Endothelial cell (in vitro differentiated cells): Measurements from ENCODE around the gene DAGLA. TPM values are rescaled to one million over a fixed set of nuclear protein-coding genes. Genes with fewer than 3 reads are reported as not detected.

Experiments
- DNase-seq: peaks from one replicate; pipeline ENCODE4 v3.0.0; 2021; ENCODE audit warnings: low spot score
- H3K27ac Mint-ChIP-seq: one replicate; pipeline ENCODE4 v1.8.0; 2021; ENCODE audit warnings: mixed read lengths, inconsistent platforms; ENCODE audit not compliant: unreplicated experiment
- H3K27me3 Mint-ChIP-seq: one replicate; pipeline ENCODE4 v1.8.0; 2021; ENCODE audit warnings: mild to moderate bottlenecking, moderate library complexity, mixed read lengths, inconsistent platforms; ENCODE audit not compliant: unreplicated experiment
- H3K36me3 Mint-ChIP-seq: one replicate; pipeline ENCODE4 v1.8.0; 2021; ENCODE audit warnings: mild to moderate bottlenecking, low read depth, mixed read lengths, inconsistent platforms; ENCODE audit not compliant: unreplicated experiment
- H3K4me1 Mint-ChIP-seq: one replicate; pipeline ENCODE4 v1.8.0; 2021; ENCODE audit warnings: mild to moderate bottlenecking, mixed read lengths, inconsistent platforms; ENCODE audit not compliant: unreplicated experiment
- H3K4me3 Mint-ChIP-seq: one replicate; pipeline ENCODE4 v1.8.0; 2021; ENCODE audit warnings: mild to moderate bottlenecking, mixed read lengths, inconsistent platforms; ENCODE audit not compliant: unreplicated experiment
- H3K9me3 Mint-ChIP-seq: one replicate; pipeline ENCODE4 v1.8.0; 2021; ENCODE audit warnings: mixed read lengths, inconsistent platforms; ENCODE audit not compliant: unreplicated experiment
- total RNA-seq: library from RNA; stranded (reverse); fragmentation: NEBNext Ultra II Directional; extraction: Animal tissue kit (Norgen Biotek cat#: 25700); gene quantifications from one replicate; pipeline ENCODE4 v1.2.1, GENCODE V29; 2021; ENCODE audit not compliant: unreplicated experiment
- TF ChIP-seq, protein P1 (sequence below): fragments of 200-600 bp; sonication (generic); IDR thresholded peaks from one replicate; pipeline ENCODE4 v1.5.0; 2021; ENCODE audit warnings: antibody characterized with exemption; ENCODE audit not compliant: unreplicated experiment

The DAGLA gene
- total RNA-seq, 1 donor from 2014 or later: 3.2 TPM

DNA sequence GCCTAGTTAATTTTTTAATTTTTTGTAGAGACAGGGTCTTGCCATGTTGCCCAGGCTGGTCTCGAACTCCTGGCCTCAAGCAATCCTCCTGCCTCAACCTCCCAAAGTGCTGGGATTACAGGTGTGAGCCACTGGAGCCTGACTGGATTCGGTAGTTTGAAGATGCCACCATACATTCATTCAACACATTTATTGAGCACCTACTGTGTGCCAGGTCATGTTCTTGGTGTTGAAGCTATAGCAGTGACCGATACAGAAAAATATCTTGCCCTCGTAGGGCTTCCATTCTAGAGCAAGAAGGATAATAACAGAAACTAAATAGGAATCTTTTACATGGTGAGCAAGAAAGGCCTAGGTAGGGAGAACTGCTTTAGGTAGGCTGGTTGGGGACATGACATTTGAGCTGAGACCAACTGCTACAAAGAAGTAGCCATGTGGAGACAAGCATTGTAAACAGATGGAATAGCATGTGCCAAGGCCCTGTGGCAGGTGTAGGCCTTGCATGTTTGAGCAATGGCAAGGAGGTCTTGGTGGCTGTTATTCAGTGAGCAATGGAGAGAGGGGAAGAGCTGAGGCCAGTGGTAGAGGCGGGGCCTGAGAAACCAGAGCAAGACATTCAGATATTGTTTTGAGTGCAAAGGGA, 70.6 kb downstream of the DAGLA start:
- peak overlapping the region; percentile 12 for H3K4me3 Mint-ChIP-seq
- DNase-seq: no peak
- TF ChIP-seq, protein P1, sequence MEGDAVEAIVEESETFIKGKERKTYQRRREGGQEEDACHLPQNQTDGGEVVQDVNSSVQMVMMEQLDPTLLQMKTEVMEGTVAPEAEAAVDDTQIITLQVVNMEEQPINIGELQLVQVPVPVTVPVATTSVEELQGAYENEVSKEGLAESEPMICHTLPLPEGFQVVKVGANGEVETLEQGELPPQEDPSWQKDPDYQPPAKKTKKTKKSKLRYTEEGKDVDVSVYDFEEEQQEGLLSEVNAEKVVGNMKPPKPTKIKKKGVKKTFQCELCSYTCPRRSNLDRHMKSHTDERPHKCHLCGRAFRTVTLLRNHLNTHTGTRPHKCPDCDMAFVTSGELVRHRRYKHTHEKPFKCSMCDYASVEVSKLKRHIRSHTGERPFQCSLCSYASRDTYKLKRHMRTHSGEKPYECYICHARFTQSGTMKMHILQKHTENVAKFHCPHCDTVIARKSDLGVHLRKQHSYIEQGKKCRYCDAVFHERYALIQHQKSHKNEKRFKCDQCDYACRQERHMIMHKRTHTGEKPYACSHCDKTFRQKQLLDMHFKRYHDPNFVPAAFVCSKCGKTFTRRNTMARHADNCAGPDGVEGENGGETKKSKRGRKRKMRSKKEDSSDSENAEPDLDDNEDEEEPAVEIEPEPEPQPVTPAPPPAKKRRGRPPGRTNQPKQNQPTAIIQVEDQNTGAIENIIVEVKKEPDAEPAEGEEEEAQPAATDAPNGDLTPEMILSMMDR: no peak
- H3K27me3 Mint-ChIP-seq: peaks cover 24% of the 10 kb centered on the region
- H3K27ac Mint-ChIP-seq: no peak overlapping the region
- H3K4me1 Mint-ChIP-seq: peaks cover 7% of the 10 kb centered on the region
- H3K36me3 Mint-ChIP-seq: no peaks in the 10 kb centered on the region
- no peaks in the 10 kb centered on the region for H3K9me3 Mint-ChIP-seq

DNA sequence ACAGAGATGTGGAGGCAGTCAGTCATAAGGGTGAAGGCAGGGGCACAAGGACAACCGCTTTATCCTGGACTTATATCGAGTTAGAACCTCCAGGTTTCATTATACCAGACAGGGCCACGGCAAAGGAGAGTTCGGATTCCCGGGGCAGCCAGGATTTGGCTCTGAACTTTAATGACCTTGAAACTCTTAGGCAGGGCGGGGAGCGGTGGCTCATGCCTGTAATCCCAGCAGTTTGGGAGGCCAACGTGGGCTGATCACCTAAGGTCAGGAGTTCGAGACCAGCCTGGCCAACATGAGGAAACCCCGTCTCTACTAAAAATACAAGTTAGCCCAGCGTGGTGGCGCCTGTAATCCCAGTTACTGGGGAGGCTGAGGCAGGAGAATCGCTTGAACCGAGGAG, 71.2 kb downstream of the DAGLA start:
- no peak for DNase-seq
- H3K27me3 Mint-ChIP-seq: peaks cover 21% of the 10 kb centered on the region
- H3K36me3 Mint-ChIP-seq: no peaks in the 10 kb centered on the region
- no peaks in the 10 kb centered on the region for H3K9me3 Mint-ChIP-seq
- TF ChIP-seq, protein P1: no peak
- H3K4me3 Mint-ChIP-seq: peak overlapping the region; percentile 12
- no peak overlapping the region for H3K27ac Mint-ChIP-seq
- H3K4me1 Mint-ChIP-seq: peaks cover 13% of the 10 kb centered on the region

DNA sequence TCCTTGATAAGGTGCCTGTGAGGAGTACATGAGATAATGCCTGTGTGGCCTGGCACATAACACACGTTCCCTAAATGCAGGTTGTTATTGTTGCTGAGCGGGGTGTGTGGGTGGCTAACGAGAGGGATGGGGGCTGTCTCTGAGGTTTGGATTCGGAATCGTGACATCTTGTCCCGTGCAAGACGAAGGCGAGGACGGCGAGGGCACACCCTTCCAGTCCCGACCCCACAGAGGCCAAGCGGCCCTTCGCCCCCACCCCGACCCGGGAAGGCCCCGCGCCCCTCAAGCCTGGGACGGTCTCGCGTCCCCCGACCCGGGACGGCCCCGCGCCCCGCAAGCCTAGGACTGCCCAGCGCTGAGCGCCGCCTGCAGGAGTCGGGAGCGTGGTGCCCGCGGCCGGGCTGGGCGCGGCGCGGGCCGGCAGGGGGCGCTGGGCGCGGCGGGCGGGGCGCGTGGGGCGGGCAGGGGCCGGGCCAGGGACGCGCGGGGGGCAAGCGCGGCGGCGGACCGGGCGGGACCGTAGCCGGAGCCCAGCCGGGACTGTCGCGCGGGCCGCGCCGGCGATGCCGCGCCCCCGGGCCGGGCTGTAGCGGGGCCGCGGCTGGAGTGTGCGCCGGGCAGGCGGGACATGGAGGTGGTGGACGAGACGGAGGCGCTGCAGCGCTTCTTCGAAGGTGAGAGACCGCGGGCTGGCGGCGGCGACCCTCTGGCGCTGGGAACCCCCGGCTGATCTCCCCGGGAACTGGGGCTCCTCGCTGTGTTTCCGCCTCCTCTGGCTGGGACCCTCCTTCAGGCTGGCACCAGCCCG, 72.1 kb downstream of the DAGLA start, which contains the start of gene MYRF:
Gene MYRF, plus strand, starts transcription at position 520 of the 808 bp plus-strand sequence. Its CDS starts 109 bp downstream, at position 629.
- Mint-ChIP-seq H3K36me3 (no peaks in the 10 kb centered on the region), H3K27ac (no peak within 1 kb of the TSS), H3K4me1 (peaks cover 16% of the 10 kb centered on the region), H3K27me3 (peaks cover 22% of the 10 kb centered on the region), H3K9me3 (no peaks in the 10 kb centered on the region), H3K4me3 (peak within 1 kb of the TSS; percentile 60)
- peak; percentile 84 for DNase-seq
- TF ChIP-seq, protein P1: peak; percentile 33

DNA sequence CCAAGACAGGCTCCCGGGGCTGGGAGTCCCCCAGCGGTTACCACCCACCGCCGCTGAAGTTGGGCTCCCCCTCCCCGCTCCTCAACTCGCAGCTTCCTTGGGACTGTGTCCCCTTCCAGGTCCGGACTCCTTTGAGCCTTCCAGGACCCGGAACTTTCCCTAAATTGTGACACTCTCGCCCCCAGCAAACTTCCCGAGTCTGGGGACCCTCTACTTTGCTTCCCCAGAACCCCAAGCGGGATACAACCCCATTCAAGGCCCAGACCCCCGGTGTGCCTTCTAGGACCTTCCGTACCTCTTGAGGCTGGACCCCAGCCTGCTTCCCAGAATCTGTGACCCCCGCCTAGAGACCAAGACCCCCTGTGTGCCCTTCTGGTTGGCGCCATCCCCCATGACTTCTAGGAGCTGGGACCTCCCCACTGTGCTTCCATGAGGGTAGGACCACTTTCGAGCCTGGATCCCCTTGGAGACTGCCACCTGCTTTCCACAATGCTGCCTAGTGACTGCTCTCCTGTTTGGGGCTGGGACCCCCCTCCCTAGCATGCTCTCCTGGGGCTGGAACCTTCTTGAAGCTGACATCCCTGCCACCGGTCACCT, 72.8 kb downstream of the DAGLA start:
- Mint-ChIP-seq H3K36me3 (no peaks in the 10 kb centered on the region), H3K4me3 (peak overlapping the region; percentile 60), H3K4me1 (peaks cover 16% of the 10 kb centered on the region), H3K27ac (no peak overlapping the region), H3K27me3 (peaks cover 22% of the 10 kb centered on the region), H3K9me3 (no peaks in the 10 kb centered on the region)
- TF ChIP-seq, protein P1: no peak
- no peak for DNase-seq
